Mucosa of stomach (tissue), 1 donor: Measurements from ENCODE around the gene ZC3H7A.

Source experiments
- H3K27me3 ChIP-seq: one replicate; pipeline ENCODE4 v1.7.0; 2013; ENCODE audit warnings: mild to moderate bottlenecking, low read length; ENCODE audit not compliant: control insufficient read depth, insufficient read depth
- H3K36me3 ChIP-seq: one replicate; pipeline ENCODE4 v1.7.0; 2013; ENCODE audit warnings: low read length; ENCODE audit not compliant: control insufficient read depth, insufficient read depth
- H3K4me1 ChIP-seq: one replicate; pipeline ENCODE4 v1.7.0; 2013; ENCODE audit warnings: mild to moderate bottlenecking, low read length; ENCODE audit not compliant: control insufficient read depth, insufficient read depth
- H3K4me3 ChIP-seq: one replicate; pipeline ENCODE4 v1.7.0; 2013; ENCODE audit warnings: low read length
- H3K9ac ChIP-seq: one replicate; pipeline ENCODE4 v1.7.0; 2013; ENCODE audit warnings: mild to moderate bottlenecking, low read length, moderate library complexity
- H3K9me3 ChIP-seq: one replicate; pipeline ENCODE4 v1.7.0; 2013; ENCODE audit warnings: mild to moderate bottlenecking, low read length, moderate library complexity; ENCODE audit not compliant: control insufficient read depth
- donor health status: Pancreatic carcinoma.

The ZC3H7A gene

GRCh38 chr16:11738742-11739544 is 58.1 kb downstream of the ZC3H7A start:
- peaks cover 49% of the 10 kb centered on the region for H3K4me1 ChIP-seq

DNA sequence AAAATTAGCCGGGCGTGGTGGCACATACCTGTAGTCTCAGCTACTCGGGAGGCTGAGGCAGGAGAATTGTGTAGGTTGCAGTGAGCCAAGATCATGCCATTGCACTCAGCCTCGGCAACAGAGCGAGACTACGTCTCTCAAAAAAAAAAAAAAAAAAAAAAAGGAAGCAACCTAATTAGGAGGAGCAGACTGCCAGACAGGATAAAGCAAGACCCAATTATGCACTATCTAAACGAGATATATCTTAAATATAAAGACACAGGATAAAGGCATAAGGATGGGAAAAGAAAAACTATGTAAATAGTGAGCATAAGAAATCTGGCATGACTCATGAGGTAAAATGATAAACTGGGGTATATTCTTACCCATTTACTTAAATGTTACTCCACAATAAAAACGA is 59.3 kb downstream of the ZC3H7A start:
- Histone ChIP-seq H3K4me3 (no peak overlapping the region), H3K9ac (no peak overlapping the region), H3K27me3 (no peaks in the 10 kb centered on the region), H3K4me1 (peaks cover 43% of the 10 kb centered on the region), H3K9me3 (no peaks in the 10 kb centered on the region), H3K36me3 (peaks cover 10% of the 10 kb centered on the region)

More at GRCh38 chr16:11738742-11739544, 58.1 kb downstream of the ZC3H7A start:
- H3K9ac ChIP-seq: no peak overlapping the region
- H3K36me3 ChIP-seq: peaks cover 9% of the 10 kb centered on the region
- H3K27me3 ChIP-seq: no peaks in the 10 kb centered on the region
- no peaks in the 10 kb centered on the region for H3K9me3 ChIP-seq
- no peak overlapping the region for H3K4me3 ChIP-seq

GRCh38 chr16:11736903-11737302 is 60.2 kb downstream of the ZC3H7A start:
- H3K4me3 ChIP-seq: no peak overlapping the region
- H3K27me3 ChIP-seq: no peaks in the 10 kb centered on the region
- no peak overlapping the region for H3K9ac ChIP-seq
- no peaks in the 10 kb centered on the region for H3K9me3 ChIP-seq
- peaks cover 18% of the 10 kb centered on the region for H3K36me3 ChIP-seq
- peaks cover 50% of the 10 kb centered on the region for H3K4me1 ChIP-seq

DNA sequence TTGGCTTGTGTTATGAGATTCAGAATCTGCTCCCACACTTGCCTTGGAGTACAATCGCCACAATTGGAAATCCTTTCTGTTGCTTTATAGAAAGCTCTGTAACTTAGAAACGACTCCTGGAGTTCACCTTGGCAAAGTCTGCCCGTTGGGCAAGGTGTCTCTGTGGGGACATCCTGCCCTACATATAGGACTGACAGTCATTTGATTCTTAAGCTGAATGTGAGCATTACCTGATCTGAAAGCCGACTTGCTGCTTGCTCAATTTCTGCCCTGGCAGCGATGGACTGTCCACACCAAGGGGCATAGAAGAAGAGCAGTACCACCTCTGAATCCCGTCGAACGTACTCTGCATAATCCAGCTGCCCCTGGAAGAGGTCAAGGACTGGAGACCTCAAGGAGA is 61.3 kb downstream of the ZC3H7A start:
- Histone ChIP-seq H3K4me1 (peaks cover 50% of the 10 kb centered on the region), H3K36me3 (peaks cover 20% of the 10 kb centered on the region), H3K27me3 (no peaks in the 10 kb centered on the region), H3K9ac (no peak overlapping the region), H3K4me3 (no peak overlapping the region), H3K9me3 (no peaks in the 10 kb centered on the region)

GRCh38 chr16:11734653-11735043 is 62.4 kb downstream of the ZC3H7A start:
- H3K36me3 ChIP-seq: peaks cover 20% of the 10 kb centered on the region
- no peaks in the 10 kb centered on the region for H3K27me3 ChIP-seq
- H3K9me3 ChIP-seq: no peaks in the 10 kb centered on the region
- peaks cover 40% of the 10 kb centered on the region for H3K4me1 ChIP-seq
- H3K9ac ChIP-seq: no peak overlapping the region
- H3K4me3 ChIP-seq: no peak overlapping the region

DNA sequence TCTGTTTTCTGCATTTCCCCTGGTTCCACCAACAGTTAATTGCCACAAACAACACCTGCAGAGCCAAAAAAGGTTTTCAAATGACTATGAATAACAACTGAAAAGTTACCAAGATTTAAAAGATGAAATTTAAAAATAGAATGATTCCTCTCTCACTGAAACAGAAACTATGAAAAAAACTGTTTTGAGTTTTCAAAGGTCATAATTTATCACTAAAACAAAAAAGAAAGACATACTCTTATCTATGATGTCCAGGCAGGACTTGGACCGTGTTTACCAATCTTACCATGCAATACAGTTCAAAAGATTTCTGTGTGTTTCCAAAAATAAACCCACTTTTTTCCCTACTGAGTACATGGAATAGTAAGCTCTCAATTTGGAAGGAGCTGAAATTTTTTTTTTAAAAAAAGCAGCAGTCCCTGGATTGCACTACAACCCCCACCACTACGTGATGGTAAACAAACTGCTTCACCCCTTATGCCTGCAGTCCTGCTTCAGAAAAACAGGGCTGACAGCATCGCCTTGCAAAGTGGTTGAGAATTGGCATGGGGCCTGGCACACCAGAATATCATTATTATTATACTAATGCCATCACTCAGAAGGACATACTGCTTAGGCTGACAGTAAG is 62.9 kb downstream of the ZC3H7A start:
- Histone ChIP-seq H3K27me3 (no peaks in the 10 kb centered on the region), H3K36me3 (peaks cover 20% of the 10 kb centered on the region), H3K4me3 (no peak overlapping the region), H3K4me1 (peaks cover 35% of the 10 kb centered on the region), H3K9me3 (no peaks in the 10 kb centered on the region), H3K9ac (no peak overlapping the region)

GRCh38 chr16:11731222-11731621 is 65.8 kb downstream of the ZC3H7A start:
- Histone ChIP-seq H3K4me1 (peaks cover 18% of the 10 kb centered on the region), H3K4me3 (no peak overlapping the region), H3K9ac (no peak overlapping the region), H3K27me3 (no peaks in the 10 kb centered on the region), H3K36me3 (peaks cover 20% of the 10 kb centered on the region), H3K9me3 (no peaks in the 10 kb centered on the region)

DNA sequence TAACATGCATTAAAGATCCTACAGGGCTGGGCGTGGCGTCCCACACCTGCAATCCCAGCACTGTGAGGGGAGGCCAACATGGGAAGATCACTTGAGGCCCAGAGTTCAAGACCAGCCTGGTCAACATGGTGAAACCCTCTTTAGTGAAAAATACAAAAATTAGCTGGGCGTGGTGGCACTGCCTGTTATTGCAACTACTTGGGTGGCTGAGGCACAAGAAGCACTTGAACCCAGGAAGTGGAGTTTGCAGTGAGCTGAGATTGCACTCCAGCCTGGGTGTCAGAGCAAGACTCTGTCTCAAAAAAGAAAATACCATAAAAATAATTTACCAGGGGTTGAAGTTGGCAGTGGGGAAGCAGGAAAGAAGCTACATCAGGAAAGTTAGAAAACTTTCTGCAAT is 67.3 kb downstream of the ZC3H7A start:
- peaks cover 20% of the 10 kb centered on the region for H3K36me3 ChIP-seq
- H3K4me1 ChIP-seq: peaks cover 21% of the 10 kb centered on the region
- no peaks in the 10 kb centered on the region for H3K9me3 ChIP-seq

GRCh38 chr16:11727796-11728543 is 69.1 kb downstream of the ZC3H7A start:
- H3K9ac ChIP-seq: no peak overlapping the region
- peaks cover 16% of the 10 kb centered on the region for H3K36me3 ChIP-seq
- H3K4me3 ChIP-seq: no peak overlapping the region
- no peaks in the 10 kb centered on the region for H3K27me3 ChIP-seq
- H3K9me3 ChIP-seq: no peaks in the 10 kb centered on the region
- peaks cover 21% of the 10 kb centered on the region for H3K4me1 ChIP-seq

More for the DNA sequence above, 67.3 kb downstream of the ZC3H7A start:
- Histone ChIP-seq H3K9ac (no peak overlapping the region), H3K27me3 (no peaks in the 10 kb centered on the region), H3K4me3 (no peak overlapping the region)

GRCh38 chr16:11726008-11726407 is 71.0 kb downstream of the ZC3H7A start:
- H3K27me3 ChIP-seq: no peaks in the 10 kb centered on the region
- no peaks in the 10 kb centered on the region for H3K9me3 ChIP-seq
- H3K4me3 ChIP-seq: no peak overlapping the region
- H3K4me1 ChIP-seq: peaks cover 22% of the 10 kb centered on the region
- no peak overlapping the region for H3K9ac ChIP-seq
- peaks cover 6% of the 10 kb centered on the region for H3K36me3 ChIP-seq

DNA sequence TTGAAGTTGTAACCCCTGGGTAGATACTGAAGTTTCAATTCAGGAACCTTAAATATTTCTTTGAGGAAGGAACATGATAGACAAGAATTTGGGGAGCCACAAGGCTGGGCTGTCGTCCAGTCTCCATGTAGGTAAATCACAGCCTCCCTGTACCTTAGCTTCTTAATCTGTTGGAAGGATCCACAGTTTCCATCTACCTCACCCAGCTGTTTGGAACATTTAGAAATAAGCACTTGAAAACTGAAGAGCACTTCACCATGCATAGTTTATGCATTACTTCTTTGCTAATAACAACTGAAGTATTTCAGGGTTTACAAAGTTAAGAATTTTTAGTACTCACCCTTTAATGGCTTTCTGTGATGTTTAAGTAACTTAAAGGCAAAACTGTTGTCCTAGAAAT is 71.6 kb downstream of the ZC3H7A start:
- H3K27me3 ChIP-seq: no peaks in the 10 kb centered on the region
- no peaks in the 10 kb centered on the region for H3K9me3 ChIP-seq
- H3K4me3 ChIP-seq: no peak overlapping the region
- H3K36me3 ChIP-seq: peaks cover 6% of the 10 kb centered on the region
- peaks cover 22% of the 10 kb centered on the region for H3K4me1 ChIP-seq
- H3K9ac ChIP-seq: no peak overlapping the region

GRCh38 chr16:11722468-11722808 is 74.6 kb downstream of the ZC3H7A start:
- Histone ChIP-seq H3K9me3 (no peaks in the 10 kb centered on the region), H3K27me3 (no peaks in the 10 kb centered on the region), H3K9ac (no peak overlapping the region), H3K4me3 (no peak overlapping the region), H3K36me3 (peaks cover 10% of the 10 kb centered on the region), H3K4me1 (peaks cover 31% of the 10 kb centered on the region)
